Measurements from ENCODE around the gene FCHSD2.
"Not testable (repeated sequence)": the region's sequence is repeated elsewhere in the genome, so short reads cannot be mapped to it uniquely, and the experiment has no call there.

The FCHSD2 gene

DNA sequence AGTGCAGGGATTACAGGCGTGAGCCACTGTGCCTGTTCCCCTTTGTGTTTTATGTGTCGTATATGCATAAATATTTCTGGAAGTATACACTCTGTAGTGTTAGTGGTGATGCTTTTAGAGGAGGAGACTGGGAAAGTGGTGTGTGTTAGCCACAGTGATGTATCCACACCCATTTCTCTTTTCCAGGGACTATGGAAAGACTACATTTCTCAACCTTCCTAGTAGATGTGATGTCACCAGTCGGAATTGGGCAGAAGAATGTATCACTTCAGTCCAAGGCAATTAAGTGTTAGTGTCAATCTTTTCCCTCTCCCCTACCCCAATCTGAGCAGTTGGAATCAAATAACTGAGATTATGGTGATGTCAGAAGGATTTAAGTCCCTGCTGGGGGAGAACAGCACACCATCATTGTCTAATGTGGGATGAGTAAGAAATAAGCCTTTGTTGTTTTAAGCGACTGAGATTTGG lies 333.8 kb downstream of the FCHSD2 start:
- Histone ChIP-seq H3K36me3 (ENCODE audit: control insufficient read depth, insufficient read depth, low read length) (no peaks in the 10 kb centered on the region), H3K4me1 (peaks cover 6% of the 10 kb centered on the region), H3K9me3 (ENCODE audit: control insufficient read depth, low read length) (no peaks in the 10 kb centered on the region), H2AFZ (no peak overlapping the region), H3K27me3 (ENCODE audit: control insufficient read depth, insufficient read depth, low read length) (no peaks in the 10 kb centered on the region), H3K79me2 (no peaks in the 10 kb centered on the region), H3K4me3 (ENCODE audit: low read depth, low read length) (no peak overlapping the region), H3K4me2 (ENCODE audit: low read length) (no peak overlapping the region), H3K27ac (no peak overlapping the region), H3K9ac (no peak overlapping the region)
- TF ChIP-seq, protein P1, sequence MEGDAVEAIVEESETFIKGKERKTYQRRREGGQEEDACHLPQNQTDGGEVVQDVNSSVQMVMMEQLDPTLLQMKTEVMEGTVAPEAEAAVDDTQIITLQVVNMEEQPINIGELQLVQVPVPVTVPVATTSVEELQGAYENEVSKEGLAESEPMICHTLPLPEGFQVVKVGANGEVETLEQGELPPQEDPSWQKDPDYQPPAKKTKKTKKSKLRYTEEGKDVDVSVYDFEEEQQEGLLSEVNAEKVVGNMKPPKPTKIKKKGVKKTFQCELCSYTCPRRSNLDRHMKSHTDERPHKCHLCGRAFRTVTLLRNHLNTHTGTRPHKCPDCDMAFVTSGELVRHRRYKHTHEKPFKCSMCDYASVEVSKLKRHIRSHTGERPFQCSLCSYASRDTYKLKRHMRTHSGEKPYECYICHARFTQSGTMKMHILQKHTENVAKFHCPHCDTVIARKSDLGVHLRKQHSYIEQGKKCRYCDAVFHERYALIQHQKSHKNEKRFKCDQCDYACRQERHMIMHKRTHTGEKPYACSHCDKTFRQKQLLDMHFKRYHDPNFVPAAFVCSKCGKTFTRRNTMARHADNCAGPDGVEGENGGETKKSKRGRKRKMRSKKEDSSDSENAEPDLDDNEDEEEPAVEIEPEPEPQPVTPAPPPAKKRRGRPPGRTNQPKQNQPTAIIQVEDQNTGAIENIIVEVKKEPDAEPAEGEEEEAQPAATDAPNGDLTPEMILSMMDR (IDR thresholded peaks at IDR 0.05), result no peak

GRCh38 chr11:72807792-72808191 lies 334.3 kb downstream of the FCHSD2 start:
- H3K27me3 ChIP-seq (ENCODE audit: control insufficient read depth, insufficient read depth, low read length), result no peaks in the 10 kb centered on the region
- no peak overlapping the region for H3K9ac ChIP-seq
- H3K4me2 ChIP-seq (ENCODE audit: low read length), result no peak overlapping the region
- TF ChIP-seq, protein P1 (IDR thresholded peaks at IDR 0.05), result no peak
- H3K36me3 ChIP-seq (ENCODE audit: control insufficient read depth, insufficient read depth, low read length), result no peaks in the 10 kb centered on the region
- H2AFZ ChIP-seq, result no peak overlapping the region
- H3K4me1 ChIP-seq, result peaks cover 3% of the 10 kb centered on the region
- H3K79me2 ChIP-seq, result no peaks in the 10 kb centered on the region
- no peaks in the 10 kb centered on the region for H3K9me3 ChIP-seq (ENCODE audit: control insufficient read depth, low read length)
- H3K27ac ChIP-seq, result no peak overlapping the region
- H3K4me3 ChIP-seq (ENCODE audit: low read depth, low read length), result no peak overlapping the region

- H3K4me2 ChIP-seq (ENCODE audit: low read length), result no peak overlapping the region
- H3K9ac ChIP-seq, result no peak overlapping the region
- H3K9me3 ChIP-seq (ENCODE audit: control insufficient read depth, low read length), result no peaks in the 10 kb centered on the region
- no peaks in the 10 kb centered on the region for H3K79me2 ChIP-seq
- TF ChIP-seq, protein P1 (IDR thresholded peaks at IDR 0.05), result no peak
- no peaks in the 10 kb centered on the region for H3K4me1 ChIP-seq
- no peaks in the 10 kb centered on the region for H3K27me3 ChIP-seq (ENCODE audit: control insufficient read depth, insufficient read depth, low read length)
- H2AFZ ChIP-seq, result no peak overlapping the region
- no peak overlapping the region for H3K4me3 ChIP-seq (ENCODE audit: low read depth, low read length)
- no peak overlapping the region for H3K27ac ChIP-seq
- no peaks in the 10 kb centered on the region for H3K36me3 ChIP-seq (ENCODE audit: control insufficient read depth, insufficient read depth, low read length)
Observed at GRCh38 chr11:72807021-72807693, 335.0 kb downstream of the FCHSD2 start.

- H3K79me2 ChIP-seq; H3K9ac ChIP-seq; H3K4me2 ChIP-seq (ENCODE audit: low read length); H3K4me3 ChIP-seq (ENCODE audit: low read depth, low read length); H3K4me1 ChIP-seq; H2AFZ ChIP-seq; H3K27me3 ChIP-seq (ENCODE audit: control insufficient read depth, insufficient read depth, low read length); H3K36me3 ChIP-seq (ENCODE audit: control insufficient read depth, insufficient read depth, low read length); H3K9me3 ChIP-seq (ENCODE audit: control insufficient read depth, low read length); H3K27ac ChIP-seq: not testable (repeated sequence)
Observed at GRCh38 chr11:72806378-72806777, 335.7 kb downstream of the FCHSD2 start.

DNA sequence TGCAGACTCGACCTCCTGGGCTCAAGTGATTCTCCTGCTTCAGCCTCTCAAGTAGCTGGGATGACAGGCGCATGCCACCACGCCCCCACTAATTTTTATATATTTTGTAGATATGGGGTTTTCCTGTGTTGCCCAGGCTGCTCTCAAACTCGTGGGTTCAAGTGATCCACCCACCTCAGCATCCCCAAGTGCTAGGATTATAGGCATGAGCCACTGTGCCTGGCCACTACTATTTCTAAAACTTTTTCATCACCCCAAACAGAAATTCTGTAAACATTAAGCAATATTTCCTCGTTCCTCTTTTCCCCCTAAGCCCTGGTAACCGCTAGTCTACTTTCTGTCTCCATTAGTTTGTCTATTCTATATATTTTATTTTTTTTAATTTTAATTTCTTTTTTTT lies 336.9 kb downstream of the FCHSD2 start:
- Histone ChIP-seq H3K27ac (no peak overlapping the region), H3K27me3 (ENCODE audit: control insufficient read depth, insufficient read depth, low read length) (no peaks in the 10 kb centered on the region)
- TF ChIP-seq, protein P1 (IDR thresholded peaks at IDR 0.05), result no peak

More for the DNA sequence above, 336.9 kb downstream of the FCHSD2 start:
- Histone ChIP-seq H3K79me2 (no peaks in the 10 kb centered on the region), H2AFZ (no peak overlapping the region), H3K4me3 (ENCODE audit: low read depth, low read length) (no peak overlapping the region), H3K36me3 (ENCODE audit: control insufficient read depth, insufficient read depth, low read length) (no peaks in the 10 kb centered on the region), H3K9ac (no peak overlapping the region), H3K9me3 (ENCODE audit: control insufficient read depth, low read length) (no peaks in the 10 kb centered on the region), H3K4me2 (ENCODE audit: low read length) (no peak overlapping the region), H3K4me1 (no peaks in the 10 kb centered on the region)
